Measurements from ENCODE around the gene STK31.

DNA sequence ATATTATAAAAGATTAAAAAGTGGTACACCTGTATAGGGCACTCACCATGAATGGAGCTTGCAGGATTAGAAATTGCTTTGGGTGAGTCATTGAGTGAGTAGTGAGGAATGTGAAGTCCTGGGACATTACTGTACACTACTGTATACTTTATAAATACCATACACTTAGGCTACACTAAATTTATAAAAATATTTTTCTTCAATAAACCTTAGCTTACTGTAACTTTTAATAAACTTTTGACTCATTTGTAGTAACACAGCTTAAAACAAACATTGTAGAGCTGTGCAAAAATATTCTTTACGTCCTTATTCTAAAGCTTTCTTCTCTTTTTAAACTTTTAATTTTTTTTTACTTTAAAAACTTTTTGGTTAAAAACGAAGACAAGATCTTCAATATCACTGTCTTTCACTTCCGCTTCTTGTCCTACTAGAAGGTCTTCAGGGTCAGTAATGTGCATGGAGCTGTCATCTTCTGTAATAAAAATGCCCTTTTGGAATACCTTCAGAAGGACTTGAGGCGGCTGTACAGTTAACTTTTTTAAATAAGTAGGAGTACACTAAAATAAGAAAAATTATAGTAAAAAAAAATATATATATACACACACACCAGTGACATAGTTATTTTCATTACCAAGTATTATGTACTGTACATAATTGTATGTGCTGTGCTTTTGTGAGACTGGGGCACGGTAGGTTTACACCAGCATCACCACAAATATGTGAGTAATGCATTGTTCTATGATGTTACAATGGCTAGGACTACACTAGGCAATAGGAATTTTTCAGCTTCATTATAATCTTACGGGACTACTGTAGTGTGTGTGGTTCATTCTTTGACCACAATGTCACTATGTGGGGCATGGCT lies 3.5 kb downstream of the STK31 start:
- TF ChIP-seq, protein P1, sequence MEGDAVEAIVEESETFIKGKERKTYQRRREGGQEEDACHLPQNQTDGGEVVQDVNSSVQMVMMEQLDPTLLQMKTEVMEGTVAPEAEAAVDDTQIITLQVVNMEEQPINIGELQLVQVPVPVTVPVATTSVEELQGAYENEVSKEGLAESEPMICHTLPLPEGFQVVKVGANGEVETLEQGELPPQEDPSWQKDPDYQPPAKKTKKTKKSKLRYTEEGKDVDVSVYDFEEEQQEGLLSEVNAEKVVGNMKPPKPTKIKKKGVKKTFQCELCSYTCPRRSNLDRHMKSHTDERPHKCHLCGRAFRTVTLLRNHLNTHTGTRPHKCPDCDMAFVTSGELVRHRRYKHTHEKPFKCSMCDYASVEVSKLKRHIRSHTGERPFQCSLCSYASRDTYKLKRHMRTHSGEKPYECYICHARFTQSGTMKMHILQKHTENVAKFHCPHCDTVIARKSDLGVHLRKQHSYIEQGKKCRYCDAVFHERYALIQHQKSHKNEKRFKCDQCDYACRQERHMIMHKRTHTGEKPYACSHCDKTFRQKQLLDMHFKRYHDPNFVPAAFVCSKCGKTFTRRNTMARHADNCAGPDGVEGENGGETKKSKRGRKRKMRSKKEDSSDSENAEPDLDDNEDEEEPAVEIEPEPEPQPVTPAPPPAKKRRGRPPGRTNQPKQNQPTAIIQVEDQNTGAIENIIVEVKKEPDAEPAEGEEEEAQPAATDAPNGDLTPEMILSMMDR (IDR thresholded peaks at IDR 0.05): no peak
- no peak for TF ChIP-seq POLR2A (IDR thresholded peaks at IDR 0.05)
- TF ChIP-seq EP300 (IDR thresholded peaks at IDR 0.05): no peak
